Myocyte (in vitro differentiated cells): ENCODE measurements around the gene DKC1. TPM values are rescaled to one million over a fixed set of nuclear protein-coding genes. Genes with fewer than 3 reads are reported as not detected.
"Not testable (repeated sequence)": the region's sequence is repeated elsewhere in the genome, so short reads cannot be mapped to it uniquely, and the experiment has no call there.

Source experiments
- DNase-seq: peaks from one replicate; pipeline ENCODE4 v3.0.0-alpha.2; 2012; ENCODE audit warnings: low read depth
- total RNA-seq: library from RNA; depleted of rRNA; stranded (reverse); fragments of >200 nt; gene quantifications from 2 replicates; pipeline ENCODE4 v1.2.3, GENCODE V29; 2014

Gene DKC1
- total RNA-seq, 1 donor from 2014 or later = 40.7 TPM

DNA sequence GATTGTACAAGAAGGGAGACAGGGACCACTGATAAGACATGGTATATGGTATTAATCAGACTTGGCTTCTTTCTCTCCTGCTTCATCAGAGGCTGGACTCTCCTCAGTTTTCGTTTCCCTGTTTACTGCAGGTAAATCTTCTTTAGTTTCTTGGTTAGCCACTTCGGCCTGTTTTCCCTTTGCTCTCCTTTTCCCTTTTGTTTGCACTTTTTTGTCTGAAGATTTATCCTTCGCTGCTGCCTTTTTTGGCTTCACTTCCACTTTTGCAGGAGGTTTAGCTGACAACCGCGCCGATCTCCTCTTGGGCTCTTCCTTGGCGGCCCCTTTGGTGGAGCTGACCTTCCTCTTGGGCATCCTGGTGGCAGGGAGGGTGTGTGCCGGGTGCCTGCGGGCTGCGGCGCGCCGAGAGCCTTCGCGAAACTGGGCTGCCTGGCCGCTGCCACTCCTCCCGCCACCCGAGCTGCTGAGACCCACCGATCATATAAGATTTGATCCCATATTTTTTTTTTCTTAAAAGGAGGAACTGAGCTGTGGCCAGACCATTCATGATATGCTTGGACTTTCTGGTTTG lies 54.5 kb downstream of the DKC1 start:
- DNase-seq = not testable (repeated sequence)

- no peak for DNase-seq
Measured at GRCh38 chrX:154818916-154819770, 56.5 kb downstream of the DKC1 start.

- no peak for DNase-seq
Measured at GRCh38 chrX:154819771-154820341, 57.2 kb downstream of the DKC1 start.

DNA sequence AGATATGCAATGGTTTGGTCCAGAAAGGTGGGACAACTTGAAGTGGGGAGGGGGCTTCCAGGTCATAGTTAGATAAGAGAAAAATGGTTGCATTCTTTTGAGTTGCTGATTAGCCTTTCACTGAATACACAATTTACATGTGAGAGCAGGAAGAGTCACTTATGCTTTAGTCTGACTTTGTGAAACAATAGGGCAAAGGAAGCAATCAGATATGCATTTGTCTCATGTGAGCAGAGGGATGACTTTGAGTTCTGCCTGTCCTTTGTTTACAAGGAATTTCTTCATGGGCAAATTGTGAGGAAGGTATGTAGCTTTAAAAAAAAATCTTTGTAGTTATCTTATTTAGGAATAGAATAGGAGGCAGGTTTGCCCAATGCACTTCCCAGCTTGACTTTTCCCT lies 58.9 kb downstream of the DKC1 start:
- no peak for DNase-seq

DNA sequence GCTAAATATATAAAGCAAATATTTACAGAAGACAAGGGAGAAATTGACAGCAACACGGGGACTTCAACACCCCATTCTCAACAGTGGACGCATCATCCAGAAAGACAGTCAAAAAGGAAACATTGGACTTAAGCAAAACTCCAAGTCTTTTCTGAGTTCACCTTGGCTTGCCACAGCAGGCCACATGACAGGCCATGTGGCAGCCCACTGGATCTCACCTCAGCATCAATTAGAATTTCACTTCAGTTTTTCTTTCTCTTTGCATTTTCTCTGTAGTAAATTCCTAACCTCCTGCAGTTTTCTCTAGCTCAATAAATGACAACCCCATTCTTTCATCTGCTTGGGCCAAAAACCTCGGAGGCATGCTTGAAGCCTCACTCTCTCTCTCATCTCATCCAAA lies 59.4 kb downstream of the DKC1 start:
- no peak for DNase-seq

GRCh38 chrX:154824638-154825037 lies 62.0 kb downstream of the DKC1 start:
- no peak for DNase-seq

GRCh38 chrX:154825586-154825985 lies 62.9 kb downstream of the DKC1 start:
- DNase-seq = not testable (repeated sequence)

Other genes starting within 250 kb of the DKC1 start
- 57.1 and 64.9 TPM in 2 replicates for gene FAM3A, start 246.6 kb upstream of the DKC1 start, total RNA-seq
- 20.5 and 24.0 TPM in 2 replicates for gene G6PD, start 216.0 kb upstream of the DKC1 start, total RNA-seq
- gene IKBKG, start 215.2 kb upstream of the DKC1 start, total RNA-seq = 13.3 and 14.0 TPM in 2 replicates
- not detected in 2 replicates for gene CTAG1A, start 177.7 kb upstream of the DKC1 start, total RNA-seq
- gene CTAG1B, start 143.6 kb upstream of the DKC1 start, total RNA-seq = not detected in 2 replicates
- gene CTAG2, start 109.3 kb upstream of the DKC1 start, total RNA-seq = not detected in 2 replicates
- 7.3 TPM in 2 replicates for gene GAB3, start 11.8 kb upstream of the DKC1 start, total RNA-seq
- 10.6 and 11.2 TPM in 2 replicates for gene MPP1, start 42.6 kb downstream of the DKC1 start, total RNA-seq
- not detected in 2 replicates for gene SMIM9, start 71.8 kb downstream of the DKC1 start, total RNA-seq
- gene F8A1, start 123.5 kb downstream of the DKC1 start, total RNA-seq = 2.4 and 3.7 TPM in 2 replicates